ENCODE results near the gene S100A1.
A peak's percentile ranks its signal among the peaks of the same experiment; 100 is the strongest.

DNA sequence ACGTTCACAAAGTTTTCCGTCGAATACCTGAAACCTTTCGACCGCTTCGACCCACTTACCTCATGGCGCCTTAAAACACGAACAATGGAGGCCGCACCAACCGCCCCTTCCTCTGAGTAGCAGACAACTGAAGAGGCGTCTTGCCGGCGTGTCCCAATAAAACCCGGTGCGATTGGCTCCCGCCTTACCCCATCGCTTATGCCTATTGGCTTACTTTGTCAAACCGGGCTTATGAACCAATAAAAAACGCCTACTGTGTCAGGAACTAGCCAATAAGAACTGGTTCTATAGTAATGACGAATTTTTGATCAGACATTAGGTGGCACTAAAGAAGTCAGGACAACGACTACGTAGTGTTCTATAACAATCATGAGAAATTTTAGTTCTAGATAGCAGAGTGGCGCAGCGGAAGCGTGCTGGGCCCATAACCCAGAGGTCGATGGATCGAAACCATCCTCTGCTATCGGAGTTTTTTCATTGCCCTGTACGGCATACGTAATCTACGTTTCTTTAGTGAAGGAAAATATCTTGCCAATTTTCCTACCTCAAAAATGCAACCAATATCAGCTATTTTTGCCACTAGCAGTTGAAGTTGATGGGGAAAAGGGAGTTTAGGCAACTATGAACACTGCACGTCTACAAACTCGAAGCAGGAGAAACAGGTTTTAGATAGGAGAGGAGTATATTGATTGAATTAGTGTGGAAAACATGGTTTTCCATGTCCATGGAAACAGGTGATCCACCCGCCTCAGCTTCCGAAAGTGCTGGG lies 42.8 kb downstream of the S100A1 start, which contains the start of gene ILF2:
- TF ChIP-seq, protein P1, sequence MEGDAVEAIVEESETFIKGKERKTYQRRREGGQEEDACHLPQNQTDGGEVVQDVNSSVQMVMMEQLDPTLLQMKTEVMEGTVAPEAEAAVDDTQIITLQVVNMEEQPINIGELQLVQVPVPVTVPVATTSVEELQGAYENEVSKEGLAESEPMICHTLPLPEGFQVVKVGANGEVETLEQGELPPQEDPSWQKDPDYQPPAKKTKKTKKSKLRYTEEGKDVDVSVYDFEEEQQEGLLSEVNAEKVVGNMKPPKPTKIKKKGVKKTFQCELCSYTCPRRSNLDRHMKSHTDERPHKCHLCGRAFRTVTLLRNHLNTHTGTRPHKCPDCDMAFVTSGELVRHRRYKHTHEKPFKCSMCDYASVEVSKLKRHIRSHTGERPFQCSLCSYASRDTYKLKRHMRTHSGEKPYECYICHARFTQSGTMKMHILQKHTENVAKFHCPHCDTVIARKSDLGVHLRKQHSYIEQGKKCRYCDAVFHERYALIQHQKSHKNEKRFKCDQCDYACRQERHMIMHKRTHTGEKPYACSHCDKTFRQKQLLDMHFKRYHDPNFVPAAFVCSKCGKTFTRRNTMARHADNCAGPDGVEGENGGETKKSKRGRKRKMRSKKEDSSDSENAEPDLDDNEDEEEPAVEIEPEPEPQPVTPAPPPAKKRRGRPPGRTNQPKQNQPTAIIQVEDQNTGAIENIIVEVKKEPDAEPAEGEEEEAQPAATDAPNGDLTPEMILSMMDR (IDR thresholded peaks at IDR 0.05): peak in 2 of 6 experiments; percentile 5 to 8
- peak in 1 of 2 donors; percentile 89 for TF ChIP-seq POLR2A (IDR thresholded peaks at IDR 0.05)

Data from thyroid gland (tissue), 4 donors.